Esophagus (tissue), 2 donors: Measurements from ENCODE around the gene SHANK1. TPM values are rescaled to one million over a fixed set of nuclear protein-coding genes. Genes with fewer than 3 reads are reported as not detected.
"Not testable (repeated sequence)": the region's sequence is repeated elsewhere in the genome, so short reads cannot be mapped to it uniquely, and the experiment has no call there.

ENCODE experiments used
- H3K27ac ChIP-seq, 2 donors: one replicate each; pipeline ENCODE4 v1.5.1; 2013; ENCODE audit warnings: low read depth in 2 of 2, mild to moderate bottlenecking in 2 of 2, inconsistent platforms in 1 of 2, low read length in 1 of 2, moderate library complexity in 1 of 2
- H3K27me3 ChIP-seq, 2 donors: one replicate each; pipeline ENCODE4 v1.6.1; 2013; ENCODE audit warnings: low read length in 2 of 2, control low read depth in 1 of 2, mild to moderate bottlenecking in 1 of 2; ENCODE audit not compliant: insufficient read depth in 2 of 2, control insufficient read depth in 1 of 2
- H3K36me3 ChIP-seq, 2 donors: one replicate each; pipeline ENCODE4 v1.6.1; 2013; ENCODE audit warnings: low read length in 1 of 2; ENCODE audit not compliant: control insufficient read depth in 2 of 2, insufficient read depth in 2 of 2
- H3K4me1 ChIP-seq, 2 donors: one replicate each; pipeline ENCODE4 v1.6.1; 2013; ENCODE audit warnings: low read length in 1 of 2; ENCODE audit not compliant: control insufficient read depth in 2 of 2, insufficient read depth in 2 of 2
- H3K4me3 ChIP-seq, 2 donors: one replicate each; pipeline ENCODE4 v1.5.1; 2013; ENCODE audit warnings: low read length in 2 of 2, mild to moderate bottlenecking in 2 of 2, low read depth in 1 of 2, moderate library complexity in 1 of 2
- H3K9me3 ChIP-seq, 2 donors: one replicate each; pipeline ENCODE4 v1.6.1; 2013; ENCODE audit warnings: mild to moderate bottlenecking in 2 of 2, low read depth in 1 of 2, low read length in 1 of 2, moderate library complexity in 1 of 2; ENCODE audit not compliant: control insufficient read depth in 2 of 2, insufficient read depth in 1 of 2
- WGBS, 2 donors: extraction: QIAGEN DNeasy Blood & Tissue Kit; methylation state at CpG; one replicate each; pipeline ENCODE4 v1.1.7; 2013; 5-methylcytosine and 5-hydroxymethylcytosine counted together
- polyA plus RNA-seq, 2 donors: library from polyadenylated mRNA; stranded (reverse); fragments of 200-250 nt; gene quantifications; one replicate each; pipeline ENCODE4 v1.2.3, GENCODE V29; 2013
- donor health status: healthy with polysubstance abuse.
- donor health status: Bipolar disorder and iron deficiency.

The SHANK1 gene
- polyA plus RNA-seq, 2 donors = 0.06 to 0.13 TPM

- H3K9me3 ChIP-seq, H3K27me3 ChIP-seq, H3K27ac ChIP-seq, H3K4me1 ChIP-seq, H3K4me3 ChIP-seq, H3K36me3 ChIP-seq: not testable (repeated sequence)
- WGBS, 2 donors = 76 to 91% methylated on average over 4 of the region's 5 CpGs
Observed at GRCh38 chr19:50620394-50620906, 99.2 kb downstream of the SHANK1 start.

DNA sequence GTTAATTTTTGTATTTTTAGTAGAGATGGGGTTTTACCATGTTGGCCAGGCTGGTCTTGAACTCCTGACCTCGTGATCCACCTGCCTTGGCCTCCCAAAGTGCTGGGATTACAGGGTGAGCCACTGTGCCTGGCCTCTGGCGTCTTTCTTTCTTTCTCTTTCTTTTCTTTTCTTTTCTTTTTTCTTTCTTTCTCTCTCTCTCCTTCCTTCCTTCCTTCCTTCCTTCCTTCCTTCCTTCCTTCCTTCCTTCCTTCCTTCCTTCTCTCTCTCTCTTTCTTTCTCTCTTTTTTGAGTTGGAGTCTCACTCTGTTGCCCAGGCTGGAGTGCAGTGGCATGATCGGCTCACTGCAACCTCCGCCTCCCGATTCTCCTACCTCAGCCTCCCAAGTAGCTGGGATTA lies 100.4 kb downstream of the SHANK1 start:
- 81% methylated on average over 5 of the region's 5 CpGs for WGBS, 2 donors
- not testable (repeated sequence) for H3K4me1 ChIP-seq

GRCh38 chr19:50618379-50618778 lies 101.2 kb downstream of the SHANK1 start:
- H3K27ac ChIP-seq, H3K36me3 ChIP-seq, H3K4me3 ChIP-seq, H3K4me1 ChIP-seq, H3K9me3 ChIP-seq, H3K27me3 ChIP-seq: not testable (repeated sequence)
- WGBS, 2 donors = 78 to 89% methylated on average over 4 of the region's 5 CpGs

More for the DNA sequence above, 100.4 kb downstream of the SHANK1 start:
- not testable (repeated sequence) for H3K36me3 ChIP-seq, H3K9me3 ChIP-seq, H3K27me3 ChIP-seq, H3K27ac ChIP-seq, H3K4me3 ChIP-seq

- H3K4me3 ChIP-seq = not testable (repeated sequence)
- WGBS, 2 donors = 64 to 79% methylated on average over 11 of the region's 11 CpGs
Observed at GRCh38 chr19:50612504-50613404, 106.8 kb downstream of the SHANK1 start.

More at GRCh38 chr19:50612504-50613404, 106.8 kb downstream of the SHANK1 start:
- not testable (repeated sequence) for H3K27ac ChIP-seq, H3K9me3 ChIP-seq, H3K4me1 ChIP-seq, H3K27me3 ChIP-seq, H3K36me3 ChIP-seq

Other genes with a start within 250 kb of the SHANK1 start
- gene EMC10, start 243.3 kb downstream of the SHANK1 start, polyA plus RNA-seq = 10 to 100 TPM; 41.9 to 62.9 TPM
- gene GARIN5A, start 243.0 kb downstream of the SHANK1 start, polyA plus RNA-seq = 1 to 10 TPM; 1.3 to 1.4 TPM
- 10 to 100 TPM; 39.4 to 54.5 TPM for gene JOSD2, start 208.6 kb downstream of the SHANK1 start, polyA plus RNA-seq
- not detected for gene ASPDH, start 205.9 kb downstream of the SHANK1 start, polyA plus RNA-seq
- gene LRRC4B, start 151.4 kb downstream of the SHANK1 start, polyA plus RNA-seq = under 1 TPM; 0.65 to 0.92 TPM
- under 1 TPM; 0.09 to 0.20 TPM for gene SYT3, start 79.9 kb downstream of the SHANK1 start, polyA plus RNA-seq
- under 1 TPM in 1 of 2 donors, not detected in 1; 0.15 TPM for gene C19orf81, start 70.4 kb downstream of the SHANK1 start, polyA plus RNA-seq
- 1 to 10 TPM; 3.9 to 4.8 TPM for gene CLEC11A, start 3.6 kb upstream of the SHANK1 start, polyA plus RNA-seq
- gene GPR32, start 50.7 kb upstream of the SHANK1 start, polyA plus RNA-seq = not detected
- gene ACP4, start 70.6 kb upstream of the SHANK1 start, polyA plus RNA-seq = not detected
- gene KLK1, start 104.0 kb upstream of the SHANK1 start, polyA plus RNA-seq = 1 to 10 TPM; 2.0 to 2.8 TPM
- gene KLK15, start 113.8 kb upstream of the SHANK1 start, polyA plus RNA-seq = not detected
- not detected for gene KLK3, start 135.1 kb upstream of the SHANK1 start, polyA plus RNA-seq
- not detected for gene KLK2, start 153.6 kb upstream of the SHANK1 start, polyA plus RNA-seq
- gene KLK4, start 191.6 kb upstream of the SHANK1 start, polyA plus RNA-seq = under 1 TPM; 0.06 to 0.18 TPM
- 10 to 100 TPM; 13.9 to 18.7 TPM for gene KLK5, start 233.2 kb upstream of the SHANK1 start, polyA plus RNA-seq
- 10 to 100 TPM; 32.8 to 64.6 TPM for gene KLK6, start 249.8 kb upstream of the SHANK1 start, polyA plus RNA-seq